Ascending aorta (tissue), 2 donors: ENCODE measurements around the gene HYLS1. TPM values are rescaled to one million over a fixed set of nuclear protein-coding genes. Genes with fewer than 3 reads are reported as not detected.

Source experiments
- DNase-seq, 2 donors: peaks; one replicate each; pipeline ENCODE4 v3.0.0-alpha.2; 2019; ENCODE audit warnings: low spot score in 2 of 2
- H3K27ac ChIP-seq, 2 donors: fragments of 200-600 bp; sonication (generic); one replicate each; pipeline ENCODE4 v1.5.1; 2016 to 2017; ENCODE audit warnings: mild to moderate bottlenecking in 1 of 2
- H3K27me3 ChIP-seq: fragments of 200-600 bp; sonication (generic); one replicate; pipeline ENCODE4 v1.5.1; 2017
- H3K36me3 ChIP-seq, 2 donors: fragments of 200-600 bp; sonication (generic); one replicate each; pipeline ENCODE4 v1.5.1; 2016
- H3K4me1 ChIP-seq, 2 donors: fragments of 200-600 bp; sonication (generic); one replicate each; pipeline ENCODE4 v1.5.1; 2016 to 2017; ENCODE audit warnings: mild to moderate bottlenecking in 1 of 2
- H3K4me3 ChIP-seq, 2 donors: fragments of 200-600 bp; sonication (generic); one replicate each; pipeline ENCODE4 v1.5.1; 2016 to 2017; ENCODE audit warnings: mild to moderate bottlenecking in 1 of 2
- H3K9me3 ChIP-seq, 2 donors: fragments of 200-600 bp; sonication (generic); one replicate each; pipeline ENCODE4 v1.5.1; 2016
- intact Hi-C: fragments of 100-400 bp; cut with DNase I; formaldehyde crosslinking; loops from one replicate; pipeline ENCODE4 v1.15.1; 2023
- total RNA-seq: library from RNA; depleted of rRNA; stranded (reverse); fragments of >200 nt; gene quantifications from one replicate; pipeline ENCODE4 v1.1.0, GENCODE V29; 2016
- TF ChIP-seq, protein P1 (sequence below), 3 experiments: fragments of 200-600 bp in 2 of 3; fragments of 450-650 bp in 1 of 3; sonication (generic) in 2 of 3; IDR thresholded peaks; one replicate each; pipeline ENCODE4 v1.5.1; 2016 to 2019; ENCODE audit warnings: antibody characterized with exemption in 3 of 3, mild to moderate bottlenecking in 1 of 3, moderate library complexity in 1 of 3

Gene HYLS1
- total RNA-seq, 1 donor from 2014 or later = 6.5 TPM

GRCh38 chr11:125925804-125926203, 38.3 kb downstream of the HYLS1 start:
- Histone ChIP-seq H3K36me3 (no peaks in the 10 kb centered on the region), H3K27ac (no peak overlapping the region), H3K4me1 (no peaks in the 10 kb centered on the region), H3K9me3 (no peaks in the 10 kb centered on the region), H3K4me3 (no peak overlapping the region), H3K27me3 (no peaks in the 10 kb centered on the region)
- DNase-seq = no peak
- intact Hi-C loops = no loop called here
- TF ChIP-seq, protein P1, sequence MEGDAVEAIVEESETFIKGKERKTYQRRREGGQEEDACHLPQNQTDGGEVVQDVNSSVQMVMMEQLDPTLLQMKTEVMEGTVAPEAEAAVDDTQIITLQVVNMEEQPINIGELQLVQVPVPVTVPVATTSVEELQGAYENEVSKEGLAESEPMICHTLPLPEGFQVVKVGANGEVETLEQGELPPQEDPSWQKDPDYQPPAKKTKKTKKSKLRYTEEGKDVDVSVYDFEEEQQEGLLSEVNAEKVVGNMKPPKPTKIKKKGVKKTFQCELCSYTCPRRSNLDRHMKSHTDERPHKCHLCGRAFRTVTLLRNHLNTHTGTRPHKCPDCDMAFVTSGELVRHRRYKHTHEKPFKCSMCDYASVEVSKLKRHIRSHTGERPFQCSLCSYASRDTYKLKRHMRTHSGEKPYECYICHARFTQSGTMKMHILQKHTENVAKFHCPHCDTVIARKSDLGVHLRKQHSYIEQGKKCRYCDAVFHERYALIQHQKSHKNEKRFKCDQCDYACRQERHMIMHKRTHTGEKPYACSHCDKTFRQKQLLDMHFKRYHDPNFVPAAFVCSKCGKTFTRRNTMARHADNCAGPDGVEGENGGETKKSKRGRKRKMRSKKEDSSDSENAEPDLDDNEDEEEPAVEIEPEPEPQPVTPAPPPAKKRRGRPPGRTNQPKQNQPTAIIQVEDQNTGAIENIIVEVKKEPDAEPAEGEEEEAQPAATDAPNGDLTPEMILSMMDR (IDR thresholded peaks at IDR 0.05) = no peak

DNA sequence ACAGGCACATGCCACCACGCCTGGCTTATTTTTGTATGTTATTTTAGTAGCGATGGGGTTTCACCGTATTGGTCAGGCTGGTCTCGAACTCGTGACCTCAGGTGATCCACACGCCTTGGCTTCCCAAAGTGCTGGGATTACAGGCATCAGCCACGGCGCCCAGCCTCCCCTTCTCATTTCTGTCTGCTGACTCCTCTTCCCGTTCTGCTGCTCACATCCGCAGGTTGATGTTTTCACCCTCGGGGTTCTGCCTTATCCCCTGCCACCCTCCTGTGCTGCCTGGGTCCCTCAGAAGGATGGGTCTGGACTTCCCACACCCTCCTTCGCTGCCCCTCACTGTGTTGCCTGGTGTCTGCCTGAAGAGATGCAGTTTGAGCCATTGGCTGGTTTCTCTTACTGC, 39.2 kb downstream of the HYLS1 start:
- intact Hi-C loops = no loop called here
- no peak overlapping the region for H3K27ac ChIP-seq
- H3K9me3 ChIP-seq = no peaks in the 10 kb centered on the region
- H3K4me1 ChIP-seq = no peaks in the 10 kb centered on the region
- no peaks in the 10 kb centered on the region for H3K36me3 ChIP-seq
- H3K27me3 ChIP-seq = no peaks in the 10 kb centered on the region
- no peak overlapping the region for H3K4me3 ChIP-seq
- no peak for DNase-seq
- TF ChIP-seq, protein P1 (IDR thresholded peaks at IDR 0.05) = no peak

- H3K9me3 ChIP-seq = no peaks in the 10 kb centered on the region
- H3K4me1 ChIP-seq = no peaks in the 10 kb centered on the region
- TF ChIP-seq, protein P1 (IDR thresholded peaks at IDR 0.05) = no peak
- intact Hi-C loops = no loop called here
- no peak overlapping the region for H3K4me3 ChIP-seq
- DNase-seq = no peak
- H3K36me3 ChIP-seq = no peaks in the 10 kb centered on the region
- H3K27me3 ChIP-seq = no peaks in the 10 kb centered on the region
- no peak overlapping the region for H3K27ac ChIP-seq
These were observed 42.1 kb downstream of the HYLS1 start for GRCh38 chr11:125929445-125930075.

DNA sequence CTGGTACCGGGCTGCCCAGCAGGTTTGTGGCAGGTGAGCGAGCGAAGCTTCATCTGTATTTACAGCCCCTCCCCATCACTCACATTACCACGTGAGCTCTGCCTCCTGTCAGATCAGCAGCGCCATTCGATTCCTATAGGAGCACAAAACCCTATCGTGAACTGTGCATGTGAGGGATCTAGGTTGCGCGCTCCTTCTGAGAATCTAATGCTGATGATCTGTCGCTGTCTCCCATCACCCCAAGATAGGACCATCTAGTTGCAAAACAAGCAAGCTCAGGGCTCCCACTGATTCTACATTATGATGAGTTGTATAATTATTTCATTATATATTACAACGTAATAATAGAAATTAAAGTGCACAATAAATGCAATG, 42.6 kb downstream of the HYLS1 start:
- intact Hi-C loops = no loop called here
- Histone ChIP-seq H3K4me3 (no peak overlapping the region), H3K27ac (no peak overlapping the region), H3K4me1 (no peaks in the 10 kb centered on the region), H3K27me3 (no peaks in the 10 kb centered on the region), H3K9me3 (no peaks in the 10 kb centered on the region), H3K36me3 (no peaks in the 10 kb centered on the region)
- TF ChIP-seq, protein P1 (IDR thresholded peaks at IDR 0.05) = no peak
- DNase-seq = no peak

- TF ChIP-seq, protein P1 (IDR thresholded peaks at IDR 0.05) = no peak
- Histone ChIP-seq H3K9me3 (no peaks in the 10 kb centered on the region), H3K27ac (no peak overlapping the region), H3K36me3 (no peaks in the 10 kb centered on the region), H3K4me3 (no peak overlapping the region), H3K27me3 (no peaks in the 10 kb centered on the region), H3K4me1 (no peaks in the 10 kb centered on the region)
- no peak for DNase-seq
- intact Hi-C loops = no loop called here
These were observed 43.6 kb downstream of the HYLS1 start for GRCh38 chr11:125931116-125931515.

- Histone ChIP-seq H3K27me3 (no peaks in the 10 kb centered on the region), H3K27ac (no peak overlapping the region), H3K4me1 (no peaks in the 10 kb centered on the region), H3K36me3 (no peaks in the 10 kb centered on the region), H3K9me3 (no peaks in the 10 kb centered on the region), H3K4me3 (no peak overlapping the region)
- no peak for DNase-seq
- intact Hi-C loops = no loop called here
- TF ChIP-seq, protein P1 (IDR thresholded peaks at IDR 0.05) = no peak
These were observed 44.2 kb downstream of the HYLS1 start for GRCh38 chr11:125931668-125932067.
